ENCODE data around the gene HOXA9.
A peak's percentile ranks its signal among the peaks of the same experiment; 100 is the strongest.

Gene HOXA9

DNA sequence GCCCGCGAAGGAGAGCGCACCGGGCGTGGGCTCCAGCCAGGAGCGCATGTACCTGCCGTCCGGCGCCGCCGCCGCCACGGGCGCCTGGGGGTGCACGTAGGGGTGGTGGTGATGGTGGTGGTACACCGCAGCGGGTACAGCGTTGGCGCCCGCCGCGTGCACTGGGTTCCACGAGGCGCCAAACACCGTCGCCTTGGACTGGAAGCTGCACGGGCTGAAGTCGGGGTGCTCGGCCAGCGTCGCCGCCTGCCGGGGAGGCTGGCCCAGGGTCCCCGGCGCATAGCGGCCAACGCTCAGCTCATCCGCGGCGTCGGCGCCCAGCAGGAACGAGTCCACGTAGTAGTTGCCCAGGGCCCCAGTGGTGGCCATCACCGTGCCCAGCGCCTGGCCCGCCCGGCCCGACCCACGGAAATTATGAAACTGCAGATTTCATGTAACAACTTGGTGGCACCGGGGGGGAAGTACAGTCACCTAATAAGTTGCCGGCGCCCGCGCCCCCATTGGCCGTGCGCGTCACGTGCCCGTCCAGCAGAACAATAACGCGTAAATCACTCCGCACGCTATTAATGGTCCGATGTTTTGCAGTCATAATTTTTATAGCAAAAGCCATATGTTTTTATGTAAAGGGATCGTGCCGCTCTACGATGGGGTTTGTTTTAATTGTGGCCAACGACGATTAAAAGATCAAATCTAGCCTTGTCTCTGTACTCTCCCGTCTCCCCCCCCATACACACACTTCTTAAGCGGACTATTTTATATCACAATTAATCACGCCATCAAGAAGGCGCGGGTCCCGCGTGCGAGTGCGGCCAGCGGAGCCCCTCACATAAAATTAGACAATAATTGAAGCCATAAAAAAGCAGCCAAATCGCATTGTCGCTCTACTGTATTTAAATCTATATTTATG, at the start of gene HOXA9:
Gene HOXA9, minus strand, starts transcription at position 449 of the 907 bp plus-strand sequence. Its CDS starts 80 bp downstream, at position 369.
- peaks cover 75% of the 10 kb centered on the region for H3K27me3 Mint-ChIP-seq
- H3K4me1 Mint-ChIP-seq (ENCODE audit: low read depth): peaks cover 37% of the 10 kb centered on the region
- no peaks in the 10 kb centered on the region for H3K9me3 Mint-ChIP-seq
- H3K27ac Mint-ChIP-seq: peak within 1 kb of the TSS; percentile 77
- peak within 1 kb of the TSS; percentile 70 for H3K4me3 Mint-ChIP-seq
- no peaks in the 10 kb centered on the region for H3K36me3 Mint-ChIP-seq (ENCODE audit: low read depth)

DNA sequence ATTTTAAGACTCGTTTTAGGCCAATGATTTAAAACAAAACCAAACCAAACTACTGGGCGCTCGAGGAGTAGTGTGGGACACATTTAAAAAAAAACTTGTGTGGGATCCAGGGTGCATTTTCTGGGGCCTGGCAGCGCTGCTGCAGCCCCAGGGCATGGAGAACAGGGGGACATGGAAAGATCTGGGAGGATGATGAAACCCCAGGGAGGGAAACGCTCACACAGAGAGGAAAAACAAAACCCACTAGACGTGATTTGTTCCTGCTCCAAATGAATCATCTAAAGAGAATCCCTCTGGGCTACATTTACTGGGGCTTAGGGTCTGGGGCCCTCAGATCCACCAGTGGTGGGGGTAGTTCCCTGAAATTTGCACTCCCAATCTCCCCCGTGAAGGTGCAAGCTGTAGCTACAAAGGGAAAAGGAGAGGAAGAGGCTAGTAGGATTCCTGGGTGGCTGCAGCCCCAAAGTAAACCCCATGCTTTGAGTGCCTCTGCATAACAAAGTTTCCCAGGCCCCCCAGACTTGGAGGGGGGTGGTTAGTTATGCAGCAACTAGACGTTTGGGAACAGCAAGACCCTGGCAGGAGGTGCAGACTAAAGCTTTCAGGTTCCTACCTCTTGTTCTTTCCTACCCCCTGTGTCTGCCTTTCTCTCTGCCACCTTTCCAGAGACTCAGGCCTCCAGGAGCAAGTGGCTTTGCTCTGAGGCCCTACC, 49.1 kb upstream of the HOXA9 start:
- H3K9me3 Mint-ChIP-seq: no peaks in the 10 kb centered on the region
- H3K27ac Mint-ChIP-seq: no peak overlapping the region
- no peaks in the 10 kb centered on the region for H3K36me3 Mint-ChIP-seq (ENCODE audit: low read depth)
- H3K4me3 Mint-ChIP-seq: no peak overlapping the region
- peaks cover 6% of the 10 kb centered on the region for H3K4me1 Mint-ChIP-seq (ENCODE audit: low read depth)
- peaks cover 91% of the 10 kb centered on the region for H3K27me3 Mint-ChIP-seq

DNA sequence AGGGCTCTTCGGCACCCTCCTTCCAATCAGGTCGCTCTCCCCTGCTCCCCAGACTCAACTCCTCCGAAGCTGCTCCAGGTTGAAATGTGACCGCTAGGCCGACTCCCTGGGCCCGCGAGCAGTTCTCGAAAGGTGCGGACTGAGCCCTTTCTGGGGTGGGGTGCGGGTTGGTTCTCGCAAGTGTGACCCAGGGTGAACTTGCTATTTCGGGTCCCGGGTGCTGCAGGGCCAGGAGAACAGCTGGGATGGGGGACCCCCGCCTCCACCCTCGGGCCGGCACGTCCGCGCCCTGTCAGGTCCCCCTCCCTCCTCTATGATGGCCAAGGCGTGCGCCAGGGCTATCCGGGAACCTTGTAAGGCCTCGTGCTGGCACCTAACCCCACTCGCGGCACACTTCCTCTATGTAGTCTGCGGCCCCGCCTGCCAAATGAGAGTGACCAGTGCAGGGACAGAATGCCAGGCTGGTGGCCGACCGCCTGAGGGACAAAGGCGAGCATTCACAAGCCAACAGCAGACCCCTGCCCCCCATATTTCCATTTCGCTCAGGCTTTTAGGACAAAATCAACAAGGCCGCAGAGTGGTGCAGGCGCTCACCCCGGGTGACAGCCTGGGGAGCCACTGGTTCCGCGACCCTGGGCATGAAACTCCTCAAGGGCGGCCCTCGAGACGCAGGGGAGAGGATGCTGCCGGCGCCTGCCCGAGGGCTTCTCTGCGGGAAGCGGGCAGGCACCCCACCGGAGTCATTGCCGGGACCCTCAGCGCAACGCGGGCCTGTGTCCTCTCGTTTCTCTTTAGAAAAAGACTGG, 48.3 kb upstream of the HOXA9 start:
- Mint-ChIP-seq H3K4me1 (ENCODE audit: low read depth) (peaks cover 6% of the 10 kb centered on the region), H3K9me3 (no peaks in the 10 kb centered on the region), H3K4me3 (no peak overlapping the region), H3K36me3 (ENCODE audit: low read depth) (no peaks in the 10 kb centered on the region), H3K27ac (no peak overlapping the region), H3K27me3 (peaks cover 93% of the 10 kb centered on the region)

DNA sequence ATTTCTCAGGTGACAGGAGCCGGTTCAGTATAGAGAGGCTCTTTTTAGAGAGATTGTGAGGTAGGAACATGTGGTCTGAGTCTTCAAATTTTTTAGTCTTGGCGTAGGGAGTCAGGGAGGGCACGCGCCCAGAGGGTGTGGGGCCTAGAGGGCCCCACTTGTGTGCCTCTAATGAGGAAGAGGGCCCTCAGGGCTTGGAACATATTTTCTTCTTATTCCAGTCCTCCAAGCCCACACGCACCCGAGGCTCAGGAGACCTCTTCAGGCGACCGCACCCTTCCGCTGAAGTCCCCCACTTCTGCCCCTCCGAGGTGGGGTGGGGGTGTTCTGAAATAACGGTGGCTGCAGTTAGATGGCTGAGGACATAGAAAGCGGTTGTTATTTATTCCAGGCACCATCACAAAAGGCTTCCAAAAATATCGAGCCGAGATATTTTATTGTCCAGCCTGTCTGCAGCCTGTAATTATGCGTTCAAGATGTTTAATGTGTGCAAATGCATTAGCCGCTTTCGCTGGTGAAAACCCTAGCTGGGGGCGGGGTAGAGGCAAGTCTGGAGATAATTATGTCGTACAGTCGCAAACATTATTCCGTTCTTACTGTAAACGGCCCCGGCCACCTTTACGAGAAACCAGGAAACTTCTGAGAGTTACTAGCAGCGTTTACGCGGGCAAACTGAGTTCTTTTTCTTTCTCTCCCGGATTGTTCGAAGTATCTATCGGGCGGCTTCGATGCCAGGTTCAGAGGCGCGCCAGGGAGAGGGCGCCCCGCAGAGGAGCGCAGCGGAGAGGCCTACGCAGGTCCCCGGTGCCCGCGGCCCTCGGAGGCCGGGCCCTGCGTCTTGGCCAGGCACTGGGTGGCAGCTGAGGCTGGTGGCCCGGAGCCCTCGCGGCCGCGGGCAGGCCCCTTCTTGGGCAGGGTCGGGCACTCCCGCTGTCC, 47.4 kb upstream of the HOXA9 start:
- no peak overlapping the region for H3K4me3 Mint-ChIP-seq
- H3K36me3 Mint-ChIP-seq (ENCODE audit: low read depth): no peaks in the 10 kb centered on the region
- H3K27ac Mint-ChIP-seq: no peak overlapping the region
- peaks cover 94% of the 10 kb centered on the region for H3K27me3 Mint-ChIP-seq
- H3K9me3 Mint-ChIP-seq: no peaks in the 10 kb centered on the region
- H3K4me1 Mint-ChIP-seq (ENCODE audit: low read depth): peaks cover 6% of the 10 kb centered on the region

DNA sequence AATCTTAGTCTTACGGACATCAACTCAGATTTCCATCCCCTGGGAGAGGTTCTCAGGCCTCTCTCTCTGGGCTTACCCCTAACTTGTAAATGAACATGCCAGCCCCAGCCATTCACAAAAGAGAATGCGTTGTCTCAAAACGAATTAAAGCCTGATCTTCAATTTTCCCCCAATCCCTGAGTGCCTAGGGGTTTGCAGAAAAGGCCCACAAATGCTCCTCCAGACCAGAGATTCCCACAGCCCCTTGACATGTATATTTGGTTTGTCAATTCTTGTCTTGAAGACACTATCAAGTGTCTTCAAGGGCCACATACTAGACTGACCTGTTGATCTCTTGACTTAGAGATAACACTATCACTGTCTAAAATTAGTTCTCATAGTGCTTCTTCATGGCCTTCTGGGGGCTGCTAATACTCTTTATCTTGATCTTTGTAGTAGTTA, 46.4 kb upstream of the HOXA9 start:
- Mint-ChIP-seq H3K36me3 (ENCODE audit: low read depth) (no peaks in the 10 kb centered on the region), H3K27me3 (peaks cover 94% of the 10 kb centered on the region), H3K4me1 (ENCODE audit: low read depth) (peaks cover 6% of the 10 kb centered on the region), H3K9me3 (no peaks in the 10 kb centered on the region), H3K27ac (no peak overlapping the region), H3K4me3 (no peak overlapping the region)

DNA sequence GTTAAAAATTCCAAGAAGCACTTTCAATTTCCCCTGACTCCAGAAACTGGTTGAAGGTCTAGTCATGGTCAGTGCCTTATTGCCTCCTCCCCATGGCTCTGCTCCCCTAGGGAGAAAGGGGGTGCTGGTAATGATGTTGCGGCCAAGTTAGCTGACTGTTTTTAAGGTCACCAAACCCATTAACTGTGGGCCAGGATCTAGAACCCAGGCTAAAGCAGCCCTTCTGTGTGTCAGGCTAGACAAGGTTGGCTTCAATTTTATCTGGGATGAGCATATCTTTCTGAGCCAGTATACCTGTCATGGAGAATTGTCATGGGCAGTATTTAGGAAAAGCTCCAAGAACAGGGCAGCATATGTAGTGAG, 45.7 kb upstream of the HOXA9 start:
- H3K9me3 Mint-ChIP-seq: no peaks in the 10 kb centered on the region
- H3K27me3 Mint-ChIP-seq: peaks cover 94% of the 10 kb centered on the region
- H3K36me3 Mint-ChIP-seq (ENCODE audit: low read depth): no peaks in the 10 kb centered on the region
- H3K27ac Mint-ChIP-seq: no peak overlapping the region
- peaks cover 6% of the 10 kb centered on the region for H3K4me1 Mint-ChIP-seq (ENCODE audit: low read depth)
- no peak overlapping the region for H3K4me3 Mint-ChIP-seq

DNA sequence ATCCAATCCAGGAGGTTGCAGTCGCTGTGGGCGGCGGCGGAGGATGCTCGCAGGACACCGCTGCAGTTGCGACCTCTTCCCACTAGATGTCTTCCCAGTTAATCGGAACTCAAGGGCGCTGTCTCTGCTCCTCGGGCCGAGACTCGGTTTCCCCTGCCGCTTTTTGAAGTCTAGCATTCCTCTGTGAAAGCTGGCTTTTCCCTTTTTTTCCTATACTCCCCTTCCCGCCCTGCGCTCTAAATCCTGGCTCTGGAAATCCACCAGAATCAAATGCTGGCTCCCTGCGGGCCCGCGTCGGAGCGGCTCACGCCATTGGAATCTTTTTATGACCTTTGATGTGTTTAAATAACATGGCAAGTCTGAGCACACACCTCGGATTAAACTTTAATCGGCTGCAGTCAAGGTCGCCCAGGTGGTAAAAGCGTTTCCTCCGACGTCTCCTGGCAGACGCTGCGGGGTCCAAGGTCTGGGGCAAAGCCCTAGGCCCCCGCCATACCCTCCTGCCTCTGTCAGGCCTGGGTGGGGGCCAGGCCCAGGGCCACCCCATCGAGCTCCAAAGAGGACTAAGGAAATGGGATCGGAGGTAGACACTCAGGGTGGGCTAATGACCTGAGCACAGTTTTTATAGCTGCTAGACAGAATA, 45.2 kb upstream of the HOXA9 start:
- Mint-ChIP-seq H3K4me1 (ENCODE audit: low read depth) (peaks cover 10% of the 10 kb centered on the region), H3K27me3 (peaks cover 95% of the 10 kb centered on the region)

DNA sequence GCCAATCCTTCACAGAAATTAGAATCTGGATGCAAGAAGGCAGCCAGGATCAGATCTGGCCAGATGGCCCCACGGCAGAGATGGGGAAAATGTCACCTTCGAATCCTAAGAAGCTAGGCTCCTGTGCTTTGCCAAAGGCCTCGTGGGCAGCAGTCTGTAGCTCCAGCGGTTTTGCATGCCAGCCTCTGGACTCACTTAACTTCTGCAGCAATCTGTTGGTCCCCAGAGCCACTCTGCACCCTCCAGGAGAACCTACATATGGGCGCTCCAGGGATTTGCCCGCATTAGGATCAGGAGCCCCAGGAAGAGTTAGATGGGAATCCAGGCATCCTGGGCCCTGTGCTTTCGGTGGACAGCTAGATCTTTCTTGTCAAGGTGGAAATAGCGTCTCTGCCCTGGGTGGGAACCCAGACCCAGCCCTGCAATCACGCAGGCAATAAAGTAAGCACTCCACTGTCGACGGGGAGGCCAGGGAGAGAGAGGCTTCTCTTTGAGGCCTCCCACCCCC, 44.6 kb upstream of the HOXA9 start:
- Mint-ChIP-seq H3K9me3 (no peaks in the 10 kb centered on the region), H3K4me3 (no peak overlapping the region), H3K27ac (no peak overlapping the region), H3K27me3 (peaks cover 96% of the 10 kb centered on the region), H3K4me1 (ENCODE audit: low read depth) (peaks cover 14% of the 10 kb centered on the region), H3K36me3 (ENCODE audit: low read depth) (no peaks in the 10 kb centered on the region)

More for the DNA sequence above, 45.2 kb upstream of the HOXA9 start:
- no peak overlapping the region for H3K27ac Mint-ChIP-seq
- peak overlapping the region; percentile 17 for H3K4me3 Mint-ChIP-seq
- no peaks in the 10 kb centered on the region for H3K9me3 Mint-ChIP-seq
- no peaks in the 10 kb centered on the region for H3K36me3 Mint-ChIP-seq (ENCODE audit: low read depth)

DNA sequence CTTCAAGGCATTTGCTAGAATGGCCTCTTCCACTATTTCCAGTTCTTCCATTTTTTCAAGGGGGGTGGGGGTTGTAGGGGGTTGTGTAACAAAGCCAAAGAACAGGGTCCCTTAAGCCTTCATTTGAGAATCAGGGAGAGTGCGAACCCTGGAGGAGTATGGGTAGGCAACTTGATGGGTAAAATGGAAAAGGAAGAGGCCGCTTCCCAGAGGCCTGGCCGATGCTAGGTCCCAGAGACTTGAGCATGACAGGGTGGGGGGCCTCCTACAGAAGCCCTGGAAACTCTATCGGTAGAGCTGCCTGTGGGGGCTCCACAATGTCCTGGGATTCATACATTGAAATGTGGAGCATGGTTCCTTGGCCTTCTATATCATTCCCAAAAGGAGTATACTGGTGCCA, 43.7 kb upstream of the HOXA9 start:
- H3K36me3 Mint-ChIP-seq (ENCODE audit: low read depth): no peaks in the 10 kb centered on the region
- peaks cover 96% of the 10 kb centered on the region for H3K27me3 Mint-ChIP-seq
- no peak overlapping the region for H3K4me3 Mint-ChIP-seq
- H3K27ac Mint-ChIP-seq: no peak overlapping the region
- no peaks in the 10 kb centered on the region for H3K9me3 Mint-ChIP-seq
- H3K4me1 Mint-ChIP-seq (ENCODE audit: low read depth): peaks cover 24% of the 10 kb centered on the region

DNA sequence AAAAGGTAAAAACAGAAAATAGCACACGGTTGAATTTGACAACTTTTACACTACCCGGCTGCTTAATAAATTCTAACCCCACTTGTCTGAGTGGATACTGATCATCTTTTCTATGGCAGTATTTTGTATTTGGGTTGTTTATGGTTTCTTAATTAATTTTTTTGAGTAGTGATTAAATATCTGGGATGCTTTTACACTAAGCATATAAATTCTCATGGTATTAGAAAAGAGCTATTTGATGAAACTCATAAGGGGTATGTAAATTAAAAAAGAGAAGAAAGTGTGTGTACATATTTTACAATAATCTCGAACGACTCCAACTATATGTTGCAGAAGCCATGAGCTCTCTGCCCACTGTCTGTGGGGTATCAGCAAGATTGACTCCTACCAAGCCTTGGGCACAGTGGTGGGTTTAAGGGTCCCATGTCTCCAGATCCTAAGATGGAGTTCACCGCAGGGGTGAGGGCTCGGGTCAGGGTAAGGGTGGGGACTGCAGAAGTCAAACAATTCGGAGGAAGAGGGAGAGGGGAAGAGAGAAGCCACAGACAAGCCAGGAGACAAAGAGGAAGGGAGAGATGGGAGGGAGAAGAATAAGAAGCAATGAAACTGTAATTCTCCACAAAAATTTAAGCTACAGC, 42.1 kb upstream of the HOXA9 start:
- H3K36me3 Mint-ChIP-seq (ENCODE audit: low read depth): no peaks in the 10 kb centered on the region
- no peaks in the 10 kb centered on the region for H3K9me3 Mint-ChIP-seq
- H3K27me3 Mint-ChIP-seq: peaks cover 98% of the 10 kb centered on the region
- H3K4me3 Mint-ChIP-seq: no peak overlapping the region
- no peak overlapping the region for H3K27ac Mint-ChIP-seq
- peaks cover 24% of the 10 kb centered on the region for H3K4me1 Mint-ChIP-seq (ENCODE audit: low read depth)

DNA sequence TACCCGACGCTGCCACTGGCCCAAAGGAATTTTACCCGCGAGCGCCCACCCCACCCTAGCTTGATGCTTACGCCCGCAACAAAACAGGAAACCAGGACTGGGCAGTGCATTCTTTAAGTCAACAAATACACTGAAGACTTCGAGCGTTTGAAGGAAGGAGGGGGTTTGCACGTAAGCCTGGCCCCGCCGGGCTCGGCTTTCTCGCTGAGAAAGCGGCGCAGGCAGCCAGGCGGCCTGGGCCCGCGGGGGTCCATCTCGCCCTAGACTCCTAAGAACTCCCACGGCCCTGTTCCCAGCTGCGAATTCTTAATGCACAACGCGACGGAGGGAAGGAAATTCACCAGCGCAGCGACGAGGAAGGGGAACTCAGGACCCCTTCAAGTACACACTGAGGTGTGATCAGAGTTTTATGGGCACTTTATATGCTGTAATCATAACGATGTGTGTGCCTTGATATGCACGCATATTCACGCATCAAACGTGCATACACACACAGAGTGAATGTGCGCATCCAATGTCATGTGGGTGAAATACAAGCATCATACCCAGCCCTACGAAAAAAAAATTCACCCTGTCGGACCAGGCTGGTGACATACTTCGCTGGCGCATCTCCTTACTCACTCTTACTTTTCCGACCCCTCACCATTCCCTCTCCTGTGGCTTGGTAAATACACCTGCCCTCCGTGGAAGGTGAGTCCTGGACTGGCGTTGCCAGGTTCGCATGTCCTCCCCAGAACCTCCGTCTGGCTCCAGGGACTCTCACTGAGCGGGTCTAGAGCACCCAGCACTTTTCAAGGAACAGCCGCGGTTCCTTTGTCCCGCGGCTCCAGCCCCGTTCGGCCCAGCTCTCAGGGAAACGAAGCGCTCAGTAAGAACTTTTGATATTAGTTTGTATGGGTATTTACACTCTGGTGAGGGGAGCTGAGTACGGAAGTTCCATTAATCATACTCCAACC, 40.3 kb upstream of the HOXA9 start:
- Mint-ChIP-seq H3K36me3 (ENCODE audit: low read depth) (no peaks in the 10 kb centered on the region), H3K4me1 (ENCODE audit: low read depth) (peaks cover 41% of the 10 kb centered on the region), H3K9me3 (no peaks in the 10 kb centered on the region), H3K4me3 (no peak overlapping the region), H3K27me3 (peaks cover 100% of the 10 kb centered on the region), H3K27ac (no peak overlapping the region)

DNA sequence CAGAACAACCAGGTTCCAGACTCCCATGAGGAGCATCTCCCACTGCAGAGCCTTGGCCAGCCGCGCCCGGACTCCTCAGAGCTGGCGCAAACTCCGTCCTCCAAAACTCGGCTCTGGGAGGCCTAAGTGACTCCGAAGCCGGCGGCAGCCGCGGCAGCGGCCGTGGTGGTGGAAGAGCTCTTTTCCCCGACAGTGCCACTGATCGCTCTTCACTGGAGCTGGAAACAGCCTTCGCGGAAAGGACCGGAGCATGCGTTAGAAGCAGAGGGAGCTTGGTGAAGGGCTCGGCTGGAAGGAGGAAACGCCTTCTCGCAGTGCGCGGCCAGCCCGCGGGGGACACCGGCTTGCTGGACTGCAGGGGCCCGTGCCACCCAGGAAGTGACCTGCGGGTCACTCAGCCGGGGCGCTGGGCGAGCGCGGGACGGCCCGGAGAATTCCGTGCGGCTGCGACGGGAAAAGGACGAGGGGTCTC, 39.5 kb upstream of the HOXA9 start:
- peaks cover 97% of the 10 kb centered on the region for H3K27me3 Mint-ChIP-seq
- no peaks in the 10 kb centered on the region for H3K36me3 Mint-ChIP-seq (ENCODE audit: low read depth)
- H3K4me1 Mint-ChIP-seq (ENCODE audit: low read depth): peaks cover 41% of the 10 kb centered on the region
- H3K27ac Mint-ChIP-seq: no peak overlapping the region
- no peaks in the 10 kb centered on the region for H3K9me3 Mint-ChIP-seq
- no peak overlapping the region for H3K4me3 Mint-ChIP-seq
